ENCODE results near the gene KATNA1. TPM values are rescaled to one million over a fixed set of nuclear protein-coding genes. Genes with fewer than 3 reads are reported as not detected.

Gene KATNA1
- total RNA-seq, 2 experiments from 2014 or later: 22.6 to 23.0 TPM

DNA sequence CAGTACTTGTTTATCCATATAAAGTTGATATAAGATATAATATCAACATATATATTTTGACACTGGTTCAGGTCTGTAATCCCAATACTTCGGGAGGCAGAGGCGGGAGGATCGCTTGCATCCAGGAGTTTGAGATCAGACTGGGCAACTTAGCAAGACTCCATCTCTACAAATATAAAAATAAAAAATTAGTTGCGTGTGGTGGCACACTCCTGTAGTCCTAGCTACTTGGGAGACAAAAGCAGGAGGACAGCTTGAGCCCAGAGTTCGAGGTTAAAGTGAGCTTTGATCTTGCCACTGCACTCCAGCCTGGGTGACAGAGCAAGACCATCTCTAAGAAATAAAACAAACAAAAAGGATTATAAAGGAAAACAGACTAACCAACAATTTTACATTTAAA, 8.9 kb upstream of the KATNA1 start:
- Mint-ChIP-seq H3K4me3 (no peak overlapping the region), H3K9me3 (no peaks in the 10 kb centered on the region), H3K27ac (no peak overlapping the region), H3K27me3 (no peaks in the 10 kb centered on the region), H3K4me1 (peaks cover 13% of the 10 kb centered on the region), H3K36me3 (ENCODE audit: low read depth) (peaks cover 32% of the 10 kb centered on the region)
- DNase-seq: no peak
- POLR2A ChIA-PET: interaction anchor here (1.8 kb wide), 1 partner anchor 16 kb away, joined by 3 read pairs; no protein-coding TSS in a partner anchor
- CTCF ChIA-PET: no interaction called here

DNA sequence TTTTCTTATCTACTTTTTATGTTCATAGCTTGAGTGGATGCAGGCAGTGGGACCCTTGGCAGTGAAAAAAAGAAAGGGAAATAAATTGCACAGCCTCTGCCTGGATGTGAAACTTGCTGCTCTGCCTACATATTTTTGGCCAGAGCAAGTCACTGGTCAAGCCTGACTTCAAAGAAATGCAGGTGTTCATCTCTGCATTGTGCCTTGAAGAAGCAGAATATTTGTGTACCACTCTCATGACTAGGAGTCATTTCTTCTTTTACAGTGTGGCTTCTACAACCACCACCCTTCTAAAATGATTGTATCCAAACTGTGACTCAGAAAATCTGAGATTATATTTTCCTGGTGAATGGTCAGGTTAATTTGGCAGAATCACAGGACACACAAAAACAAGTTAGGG, 2.5 kb upstream of the KATNA1 start:
- peaks cover 21% of the 10 kb centered on the region for H3K4me1 Mint-ChIP-seq
- H3K36me3 Mint-ChIP-seq (ENCODE audit: low read depth): no peaks in the 10 kb centered on the region
- no peaks in the 10 kb centered on the region for H3K27me3 Mint-ChIP-seq
- no peak for DNase-seq
- H3K27ac Mint-ChIP-seq: no peak overlapping the region
- ChIA-PET POLR2A (interaction anchor here (1.5 to 2.2 kb wide), 2 partner anchors 9 to 67 kb away, joined by 4 to 11 read pairs; partner anchors contain the start of gene LATS1), CTCF (no interaction called here)
- H3K9me3 Mint-ChIP-seq: no peaks in the 10 kb centered on the region
- no peak overlapping the region for H3K4me3 Mint-ChIP-seq

DNA sequence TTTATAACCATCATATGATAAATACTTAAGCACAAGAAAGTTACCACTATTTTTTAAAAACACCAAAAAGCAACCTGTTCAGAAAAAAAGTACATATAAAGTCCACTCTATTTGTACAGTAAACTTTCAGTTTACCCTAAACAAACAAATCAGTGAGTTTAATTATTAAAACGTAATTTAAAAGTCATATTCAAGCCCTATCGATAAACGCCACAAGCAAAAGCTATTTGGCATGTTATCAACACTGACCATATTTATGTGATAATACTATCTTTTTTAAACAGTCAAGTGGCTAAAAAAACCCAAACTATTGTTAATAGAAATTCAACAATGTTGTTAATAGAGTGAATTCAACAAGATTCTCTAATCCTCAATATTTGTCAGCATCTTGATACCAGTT, 1.9 kb downstream of the KATNA1 start:
- ChIA-PET CTCF (no interaction called here), POLR2A (interaction anchor here (0.9 kb wide), 1 partner anchor 40 kb away, joined by 3 read pairs; no protein-coding TSS in a partner anchor)
- H3K27me3 Mint-ChIP-seq: no peaks in the 10 kb centered on the region
- H3K27ac Mint-ChIP-seq: no peak overlapping the region
- peaks cover 17% of the 10 kb centered on the region for H3K36me3 Mint-ChIP-seq (ENCODE audit: low read depth)
- peaks cover 34% of the 10 kb centered on the region for H3K4me1 Mint-ChIP-seq
- no peaks in the 10 kb centered on the region for H3K9me3 Mint-ChIP-seq
- DNase-seq: no peak
- H3K4me3 Mint-ChIP-seq: peak overlapping the region; percentile 75

DNA sequence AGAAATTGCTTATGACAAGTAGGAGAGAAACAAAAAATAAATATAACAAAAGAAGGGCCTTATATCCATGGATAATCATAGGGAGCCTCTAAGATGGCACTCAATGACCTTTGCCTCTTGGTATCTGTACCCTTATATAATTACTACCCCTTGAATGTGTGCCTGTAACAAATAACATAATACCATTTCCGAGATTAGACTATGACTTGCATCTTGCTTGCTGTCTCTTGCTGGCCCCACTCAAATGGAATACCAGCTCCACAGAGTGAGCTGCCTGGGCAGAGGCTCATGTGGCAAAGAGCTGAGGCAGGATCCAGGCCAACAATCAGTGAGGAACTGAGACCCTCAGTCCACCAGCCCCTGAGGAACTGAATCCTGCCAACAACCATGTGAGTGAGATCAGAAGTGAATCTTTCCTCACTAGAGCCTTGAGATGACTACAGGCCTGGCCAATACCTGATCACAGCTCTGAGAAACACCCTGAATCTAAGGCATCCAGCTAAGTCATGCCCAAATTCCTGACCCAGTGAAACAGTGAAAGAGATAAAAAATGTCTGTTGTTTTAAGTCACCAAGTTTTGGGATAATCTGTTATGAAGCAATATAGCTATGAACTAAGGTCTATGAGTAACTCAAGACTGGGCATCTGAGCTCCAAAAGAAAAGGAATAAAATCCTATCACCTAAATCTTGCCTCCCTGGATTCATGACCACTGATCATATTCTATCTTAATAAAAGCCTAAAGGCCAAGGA, 5.5 kb downstream of the KATNA1 start:
- POLR2A ChIA-PET: interaction anchor here (0.6 kb wide), 1 partner anchor 409 kb away, joined by 3 read pairs; no protein-coding TSS in a partner anchor
- peaks cover 26% of the 10 kb centered on the region for H3K4me1 Mint-ChIP-seq
- no peak overlapping the region for H3K4me3 Mint-ChIP-seq
- CTCF ChIA-PET: no interaction called here
- DNase-seq: no peak
- H3K9me3 Mint-ChIP-seq: no peaks in the 10 kb centered on the region
- no peaks in the 10 kb centered on the region for H3K27me3 Mint-ChIP-seq
- no peak overlapping the region for H3K27ac Mint-ChIP-seq
- peaks cover 24% of the 10 kb centered on the region for H3K36me3 Mint-ChIP-seq (ENCODE audit: low read depth)

DNA sequence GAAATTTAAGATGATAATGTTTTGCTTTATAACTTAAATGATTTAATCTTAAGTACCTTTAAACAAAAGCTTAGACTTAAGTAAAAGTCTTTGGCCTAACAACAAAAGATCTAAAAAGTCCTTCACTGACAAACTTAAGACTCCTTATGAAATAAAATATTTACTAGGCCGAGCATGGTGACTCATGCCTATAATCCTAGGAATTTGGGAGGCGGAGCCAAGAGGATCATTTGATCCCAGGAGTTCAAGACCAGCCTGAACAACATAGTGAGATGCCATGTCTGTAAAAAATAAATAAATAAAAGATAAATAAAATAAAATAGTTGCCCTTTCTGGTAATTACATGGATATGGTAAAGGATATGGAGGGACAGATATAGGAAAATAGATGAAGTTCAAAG, 12.4 kb downstream of the KATNA1 start:
- H3K4me1 Mint-ChIP-seq: no peaks in the 10 kb centered on the region
- ChIA-PET POLR2A (no interaction called here), CTCF (interaction anchor here (0.8 kb wide), 1 partner anchor 76 kb away, joined by 3 read pairs; no protein-coding TSS in a partner anchor)
- H3K36me3 Mint-ChIP-seq (ENCODE audit: low read depth): peaks cover 29% of the 10 kb centered on the region
- no peak for DNase-seq
- H3K27ac Mint-ChIP-seq: no peak overlapping the region
- H3K4me3 Mint-ChIP-seq: no peak overlapping the region
- no peaks in the 10 kb centered on the region for H3K9me3 Mint-ChIP-seq
- no peaks in the 10 kb centered on the region for H3K27me3 Mint-ChIP-seq

DNA sequence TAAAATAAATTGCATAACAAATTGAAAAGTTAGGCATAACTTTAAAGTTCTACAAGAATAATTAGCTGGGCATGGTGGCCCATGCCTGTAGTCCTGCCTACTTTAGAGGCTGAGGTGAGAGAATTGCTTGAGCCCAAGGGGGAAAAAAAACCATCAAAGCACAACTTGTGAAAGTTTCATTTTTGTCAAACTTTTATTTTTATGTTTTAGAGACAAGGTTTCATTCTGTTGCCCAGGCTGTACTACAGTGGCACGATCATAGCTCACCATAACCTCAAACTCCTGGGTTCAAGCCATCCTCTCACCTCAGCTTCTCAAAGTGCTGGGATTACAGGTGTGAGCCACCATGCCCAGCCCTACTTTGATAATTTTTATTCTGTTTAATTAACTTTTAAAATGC, 14.2 kb downstream of the KATNA1 start:
- peaks cover 35% of the 10 kb centered on the region for H3K36me3 Mint-ChIP-seq (ENCODE audit: low read depth)
- no peaks in the 10 kb centered on the region for H3K9me3 Mint-ChIP-seq
- ChIA-PET POLR2A (no interaction called here), CTCF (interaction anchor here (2.4 kb wide), 1 partner anchor 26 kb away, joined by 6 read pairs; no protein-coding TSS in a partner anchor)
- peaks cover 2% of the 10 kb centered on the region for H3K4me1 Mint-ChIP-seq
- H3K27me3 Mint-ChIP-seq: no peaks in the 10 kb centered on the region
- DNase-seq: no peak
- H3K4me3 Mint-ChIP-seq: no peak overlapping the region
- no peak overlapping the region for H3K27ac Mint-ChIP-seq

DNA sequence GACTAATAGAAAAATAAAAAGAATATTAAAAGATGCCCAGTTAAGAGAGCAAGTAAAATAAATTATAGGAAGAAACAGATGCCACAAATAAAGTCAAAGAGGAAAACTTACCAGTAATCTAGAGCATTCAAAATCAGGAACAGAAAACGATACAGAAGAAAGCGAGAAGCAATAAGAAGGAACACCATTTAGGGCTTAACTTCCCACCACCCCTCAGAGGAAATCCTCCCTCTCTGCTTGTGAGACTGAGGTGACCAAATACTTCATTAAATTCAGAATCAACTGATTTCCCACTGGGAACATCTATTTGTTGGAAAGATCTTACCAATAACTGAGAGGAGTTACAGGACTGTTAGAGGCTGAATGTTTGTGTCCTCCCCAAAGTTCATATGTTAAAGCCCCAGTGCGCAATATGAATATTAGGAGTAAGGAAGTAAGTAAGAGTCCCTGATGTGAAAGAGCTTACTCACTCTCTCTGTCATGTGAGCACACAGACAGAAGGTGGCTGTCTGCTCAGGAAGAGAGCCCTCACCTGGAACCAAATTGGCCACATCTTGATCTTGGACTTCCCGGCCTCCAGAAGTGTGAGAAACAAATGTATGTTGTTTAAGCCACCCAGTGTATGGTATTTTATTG, 19.5 kb downstream of the KATNA1 start:
- CTCF ChIA-PET: interaction anchor here (1.4 kb wide), 1 partner anchor 35 kb away, joined by 5 read pairs; no protein-coding TSS in a partner anchor
- Mint-ChIP-seq H3K4me1 (peaks cover 11% of the 10 kb centered on the region), H3K27me3 (no peaks in the 10 kb centered on the region), H3K27ac (peak overlapping the region; percentile 10), H3K4me3 (no peak overlapping the region), H3K36me3 (ENCODE audit: low read depth) (peaks cover 34% of the 10 kb centered on the region), H3K9me3 (no peaks in the 10 kb centered on the region)
- no peak for DNase-seq
- POLR2A ChIA-PET: no interaction called here

DNA sequence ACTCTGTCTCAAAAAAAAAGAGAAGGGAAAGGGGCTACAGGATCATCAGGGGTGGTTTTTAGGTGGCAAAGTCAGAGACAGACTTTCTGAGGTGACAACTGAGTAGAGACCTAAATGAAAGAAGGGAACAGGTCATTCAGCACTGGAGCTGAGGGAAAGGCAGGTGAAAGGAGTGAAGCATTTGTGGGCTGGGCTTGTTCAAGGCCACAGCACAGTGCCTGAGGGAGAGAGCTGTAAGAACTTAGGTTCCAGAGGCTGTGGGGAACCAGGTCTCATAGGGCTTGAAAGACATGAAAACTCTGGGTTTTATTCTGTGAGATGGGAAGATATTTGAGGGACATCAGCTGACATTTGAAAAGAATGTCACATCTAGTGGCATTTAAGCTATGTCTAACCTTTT, 20.8 kb downstream of the KATNA1 start:
- Mint-ChIP-seq H3K4me3 (no peak overlapping the region), H3K27ac (no peak overlapping the region), H3K9me3 (no peaks in the 10 kb centered on the region), H3K4me1 (peaks cover 11% of the 10 kb centered on the region), H3K36me3 (ENCODE audit: low read depth) (peaks cover 40% of the 10 kb centered on the region), H3K27me3 (no peaks in the 10 kb centered on the region)
- POLR2A ChIA-PET: no interaction called here
- CTCF ChIA-PET: interaction anchor here (0.6 to 1.4 kb wide), 2 partner anchors 34 to 82 kb away, joined by 3 to 5 read pairs; partner anchors contain the start of gene PPIL4
- DNase-seq: no peak

DNA sequence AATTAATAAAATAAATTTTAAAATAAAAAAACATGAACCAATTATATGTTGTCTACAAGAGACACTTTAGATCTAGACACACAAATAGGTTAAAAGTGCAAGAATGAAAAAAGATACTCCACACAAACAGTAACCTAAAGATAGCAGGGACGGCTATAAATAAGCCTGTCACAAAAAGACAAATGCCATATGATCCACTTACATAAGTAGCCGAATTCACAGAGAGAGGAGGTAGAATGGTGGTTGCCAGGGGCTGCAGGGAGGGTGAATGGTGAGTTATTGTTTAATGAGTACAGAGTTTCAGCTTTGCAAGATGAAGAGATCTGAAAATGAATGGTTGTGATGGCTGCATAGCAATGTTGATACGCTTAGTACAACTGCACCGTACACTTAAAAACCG, 32.7 kb downstream of the KATNA1 start:
- no peak overlapping the region for H3K27ac Mint-ChIP-seq
- peaks cover 3% of the 10 kb centered on the region for H3K9me3 Mint-ChIP-seq
- no peak for DNase-seq
- H3K27me3 Mint-ChIP-seq: no peaks in the 10 kb centered on the region
- POLR2A ChIA-PET: no interaction called here
- no peaks in the 10 kb centered on the region for H3K4me1 Mint-ChIP-seq
- peaks cover 54% of the 10 kb centered on the region for H3K36me3 Mint-ChIP-seq (ENCODE audit: low read depth)
- H3K4me3 Mint-ChIP-seq: no peak overlapping the region
- CTCF ChIA-PET: no interaction called here

DNA sequence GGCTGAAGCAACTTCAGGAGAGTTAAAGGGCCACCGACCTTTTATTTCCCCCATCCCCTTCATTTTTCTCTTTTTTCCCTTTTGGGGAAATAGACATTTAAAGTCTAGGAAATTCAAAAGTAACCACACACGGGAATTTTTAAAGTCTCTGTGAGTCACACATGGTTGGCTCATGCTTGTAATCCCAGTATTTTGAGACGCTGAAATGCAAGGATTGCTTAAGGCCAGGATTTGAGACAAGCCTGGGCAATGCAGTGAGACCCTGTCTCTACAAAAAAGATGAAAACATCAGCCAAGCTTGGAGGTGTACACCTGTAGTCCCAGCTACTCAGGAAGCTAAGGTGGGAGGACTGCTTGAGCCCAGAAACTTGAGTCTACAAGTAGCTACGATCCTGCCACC, 34.2 kb downstream of the KATNA1 start:
- ChIA-PET POLR2A (no interaction called here), CTCF (interaction anchor here (0.7 kb wide), 1 partner anchor 1289 kb away, joined by 3 read pairs; no protein-coding TSS in a partner anchor)
- no peak for DNase-seq
- H3K27me3 Mint-ChIP-seq: no peaks in the 10 kb centered on the region
- peaks cover 5% of the 10 kb centered on the region for H3K4me1 Mint-ChIP-seq
- peaks cover 48% of the 10 kb centered on the region for H3K36me3 Mint-ChIP-seq (ENCODE audit: low read depth)
- peaks cover 3% of the 10 kb centered on the region for H3K9me3 Mint-ChIP-seq
- H3K4me3 Mint-ChIP-seq: no peak overlapping the region
- H3K27ac Mint-ChIP-seq: no peak overlapping the region

DNA sequence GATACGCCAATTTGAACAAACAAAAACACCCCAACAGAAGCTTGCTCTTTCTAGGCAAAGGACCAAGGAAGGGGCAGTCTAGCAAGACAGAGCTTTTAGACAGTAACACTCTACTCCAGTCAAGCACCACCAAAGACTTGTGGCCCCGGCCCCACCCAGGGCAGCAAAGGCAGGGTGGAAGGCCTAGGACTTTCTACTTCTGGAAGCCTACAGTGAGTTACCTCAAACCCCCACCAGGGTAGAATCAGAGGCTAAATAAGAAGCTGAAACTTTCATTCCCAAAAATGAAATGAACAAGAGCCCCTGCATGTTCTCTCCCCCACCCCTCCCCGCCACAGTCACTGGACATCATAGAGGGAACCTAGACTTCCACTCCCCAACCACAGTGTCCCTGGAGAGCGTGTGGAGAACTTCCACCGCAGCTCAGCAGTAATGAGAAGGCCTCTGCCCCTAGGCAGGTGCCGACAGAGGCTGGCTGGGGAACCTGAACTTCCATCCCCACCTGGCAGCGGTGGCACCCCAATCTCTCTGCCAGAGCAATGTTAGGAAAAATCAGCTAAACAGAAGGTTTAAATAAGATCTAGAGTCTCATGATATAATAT, 40.0 kb downstream of the KATNA1 start:
- peaks cover 17% of the 10 kb centered on the region for H3K4me1 Mint-ChIP-seq
- ChIA-PET POLR2A (interaction anchor here (0.9 to 1.4 kb wide), 2 partner anchors 40 to 46 kb away, joined by 3 read pairs; partner anchors contain the start of gene KATNA1), CTCF (interaction anchor here (1.2 to 1.3 kb wide), 2 partner anchors 25 to 62 kb away, joined by 4 to 6 read pairs; partner anchors contain the start of gene PPIL4)
- H3K4me3 Mint-ChIP-seq: no peak overlapping the region
- peaks cover 25% of the 10 kb centered on the region for H3K36me3 Mint-ChIP-seq (ENCODE audit: low read depth)
- peaks cover 3% of the 10 kb centered on the region for H3K9me3 Mint-ChIP-seq
- H3K27me3 Mint-ChIP-seq: no peaks in the 10 kb centered on the region
- H3K27ac Mint-ChIP-seq: peak overlapping the region; percentile 74
- DNase-seq: no peak

DNA sequence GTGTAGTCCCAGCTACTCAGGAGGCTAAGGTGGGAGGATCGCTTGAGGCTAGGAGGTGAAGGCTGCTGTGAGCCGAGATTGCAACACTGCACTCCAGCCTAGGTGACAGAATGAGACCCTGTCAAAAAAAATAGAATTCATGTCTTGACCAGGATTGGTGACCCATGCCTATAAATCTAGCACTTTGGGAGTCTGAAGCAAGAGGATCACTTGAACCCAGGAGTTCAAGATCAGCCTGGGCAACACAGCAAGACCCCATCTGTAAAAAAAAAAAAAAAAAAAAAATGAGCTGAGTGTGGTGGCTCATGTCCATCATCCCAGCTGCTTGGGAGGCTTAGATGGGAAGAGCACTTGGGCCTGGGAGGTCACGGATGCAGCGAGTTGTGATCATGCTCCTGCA, 48.0 kb downstream of the KATNA1 start:
- no peaks in the 10 kb centered on the region for H3K27me3 Mint-ChIP-seq

DNA sequence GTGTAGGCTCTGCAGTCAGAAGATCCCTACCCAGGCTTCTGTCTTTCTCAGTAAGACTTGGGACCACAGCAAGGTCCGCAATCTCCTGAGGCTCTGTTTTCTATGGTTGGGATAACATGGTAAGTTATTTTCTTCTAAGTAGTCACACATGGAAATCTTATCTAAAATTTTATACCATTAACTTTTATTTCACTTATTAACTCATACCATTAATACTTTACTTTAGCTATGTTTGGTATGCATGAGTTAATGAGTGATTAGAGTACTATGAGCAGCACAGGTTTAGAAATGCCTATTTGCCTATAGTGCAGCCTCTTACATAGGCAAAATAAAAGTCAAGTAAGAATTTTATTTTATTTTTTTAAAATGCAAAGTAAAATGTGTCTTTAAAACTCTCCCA, 55.1 kb downstream of the KATNA1 start:
- peaks cover 44% of the 10 kb centered on the region for H3K36me3 Mint-ChIP-seq (ENCODE audit: low read depth)
- POLR2A ChIA-PET: no interaction called here

More for the DNA sequence above, 48.0 kb downstream of the KATNA1 start:
- POLR2A ChIA-PET: no interaction called here
- no peak for DNase-seq
- H3K4me1 Mint-ChIP-seq: no peaks in the 10 kb centered on the region
- CTCF ChIA-PET: no interaction called here
- no peaks in the 10 kb centered on the region for H3K9me3 Mint-ChIP-seq
- H3K36me3 Mint-ChIP-seq (ENCODE audit: low read depth): peaks cover 44% of the 10 kb centered on the region
- no peak overlapping the region for H3K27ac Mint-ChIP-seq
- no peak overlapping the region for H3K4me3 Mint-ChIP-seq

More for the DNA sequence above, 55.1 kb downstream of the KATNA1 start:
- no peaks in the 10 kb centered on the region for H3K4me1 Mint-ChIP-seq
- CTCF ChIA-PET: interaction anchor here (0.6 to 1.2 kb wide), 3 partner anchors 33 to 113 kb away, joined by 3 to 5 read pairs (median 3); no protein-coding TSS in a partner anchor
- DNase-seq: no peak
- H3K9me3 Mint-ChIP-seq: no peaks in the 10 kb centered on the region
- H3K4me3 Mint-ChIP-seq: no peak overlapping the region
- no peaks in the 10 kb centered on the region for H3K27me3 Mint-ChIP-seq
- H3K27ac Mint-ChIP-seq: no peak overlapping the region

Data from activated CD4-positive, alpha-beta memory T cell treated with anti-CD3 and anti-CD28 coated beads, Interleukin-2, amount 10 ng/mL, durations not matched to agents 7 days and 5 days (primary cell).